HG02759 (cell line): Measurements from ENCODE around the gene CMPK1.

ENCODE experiments used
- ATAC-seq: cut with Tn5 transposase; IDR thresholded peaks from one replicate; pipeline ENCODE4 v1.9.1; 2021; ENCODE audit warnings: mild to moderate bottlenecking, moderate library complexity; ENCODE audit not compliant: unreplicated experiment

The CMPK1 gene

GRCh38 chr1:47393141-47393540, 59.6 kb downstream of the CMPK1 start:
- ATAC-seq: no peak

GRCh38 chr1:47395433-47395832, 61.8 kb downstream of the CMPK1 start:
- ATAC-seq: no peak

DNA sequence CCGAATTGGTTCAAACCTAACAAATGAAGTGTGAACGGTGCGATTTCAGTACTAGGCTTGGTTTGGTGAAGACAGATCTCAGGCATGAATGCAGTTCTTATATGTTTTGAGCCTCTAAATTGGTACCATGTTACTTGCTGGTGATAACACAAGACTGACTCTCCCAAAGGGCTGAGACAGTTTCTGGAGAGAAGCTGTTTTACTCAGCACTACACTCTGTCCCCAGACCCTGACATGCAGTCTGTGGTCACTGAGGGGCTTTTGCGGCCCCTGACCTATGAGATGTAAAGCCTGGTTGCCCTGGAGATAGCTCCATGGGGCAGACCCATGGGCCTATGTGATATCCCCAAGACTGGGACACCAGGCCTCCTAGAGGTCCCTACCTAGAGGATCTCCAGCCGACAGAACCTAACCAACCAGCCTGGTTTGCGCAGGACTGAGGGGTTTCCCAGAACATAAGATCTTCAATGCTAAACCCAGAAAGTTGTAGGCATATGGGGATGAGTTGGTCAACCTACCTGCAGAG, 63.1 kb downstream of the CMPK1 start:
- ATAC-seq: no peak

DNA sequence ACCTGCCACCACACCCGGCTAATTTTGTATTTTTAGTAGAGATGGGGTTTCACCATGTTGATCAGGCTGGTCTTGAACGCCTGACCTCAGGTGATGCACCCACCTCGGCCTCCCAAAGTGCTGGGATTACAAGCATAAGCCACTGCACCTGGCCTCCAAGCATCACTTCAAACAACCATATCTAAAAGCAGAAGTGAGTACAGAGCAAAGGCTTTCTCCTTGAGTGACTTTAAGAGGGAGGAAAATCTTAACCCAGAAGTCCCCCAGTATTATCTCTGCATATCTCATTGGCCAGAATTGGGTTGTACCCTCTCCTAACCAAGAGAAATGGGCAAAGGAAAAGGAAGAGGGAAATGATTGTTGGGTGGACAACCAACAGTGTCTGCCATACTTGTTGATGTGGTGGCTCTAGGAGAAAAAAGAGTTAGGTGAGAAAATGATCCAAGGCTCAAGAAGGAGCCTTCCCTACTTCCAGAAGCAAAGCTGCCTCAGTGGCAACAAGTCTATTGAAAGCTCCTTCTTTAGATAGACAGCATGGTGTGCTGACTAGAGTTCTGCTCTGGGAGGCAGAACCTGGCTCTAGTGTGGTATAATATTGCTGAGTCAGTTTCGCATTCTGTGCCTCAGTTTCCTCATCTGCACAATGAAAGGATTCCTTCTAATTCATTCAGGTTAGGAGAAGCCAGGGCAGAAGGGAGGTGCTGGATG, 65.7 kb downstream of the CMPK1 start:
- ATAC-seq: peak; percentile 47

DNA sequence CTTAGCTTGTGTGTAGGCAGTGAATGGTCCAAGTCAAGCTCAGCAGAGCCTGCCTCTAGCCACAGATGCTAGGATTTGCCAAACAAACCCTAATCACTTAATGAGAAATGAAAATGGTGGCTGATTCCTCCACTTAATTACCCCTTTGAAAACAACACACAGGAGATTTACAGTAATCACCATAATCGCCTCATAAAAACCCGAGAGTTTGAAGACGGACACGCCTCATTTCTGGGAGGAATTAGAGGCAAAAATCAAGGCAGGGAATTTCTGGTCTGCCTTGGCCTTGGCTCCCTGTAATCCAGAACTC, 66.2 kb downstream of the CMPK1 start:
- ATAC-seq: no peak

- no peak for ATAC-seq
These were observed 68.2 kb downstream of the CMPK1 start for GRCh38 chr1:47401761-47402160.

- no peak for ATAC-seq
These were observed 69.0 kb downstream of the CMPK1 start for GRCh38 chr1:47402591-47402990.

GRCh38 chr1:47403321-47403910, 69.8 kb downstream of the CMPK1 start:
- no peak for ATAC-seq

DNA sequence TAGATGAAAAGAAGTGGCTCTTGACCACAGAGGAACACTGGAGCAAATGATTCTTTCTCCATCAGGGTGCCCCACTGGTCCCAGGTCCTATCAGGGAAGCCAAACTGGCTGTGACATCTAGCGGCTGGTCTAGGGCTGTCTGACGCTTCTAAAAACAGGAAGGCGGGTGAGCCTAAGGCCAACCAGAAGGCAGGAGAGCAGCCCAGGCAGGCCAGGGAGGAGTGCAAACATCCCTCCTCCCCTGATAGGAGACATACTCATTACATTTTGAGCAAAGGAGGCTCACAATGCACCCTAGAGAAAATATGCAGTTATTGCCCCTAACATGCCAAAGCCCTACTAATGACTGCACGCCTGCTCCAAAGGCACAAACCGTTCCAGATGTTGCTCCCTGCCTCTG, 72.1 kb downstream of the CMPK1 start:
- ATAC-seq: no peak

DNA sequence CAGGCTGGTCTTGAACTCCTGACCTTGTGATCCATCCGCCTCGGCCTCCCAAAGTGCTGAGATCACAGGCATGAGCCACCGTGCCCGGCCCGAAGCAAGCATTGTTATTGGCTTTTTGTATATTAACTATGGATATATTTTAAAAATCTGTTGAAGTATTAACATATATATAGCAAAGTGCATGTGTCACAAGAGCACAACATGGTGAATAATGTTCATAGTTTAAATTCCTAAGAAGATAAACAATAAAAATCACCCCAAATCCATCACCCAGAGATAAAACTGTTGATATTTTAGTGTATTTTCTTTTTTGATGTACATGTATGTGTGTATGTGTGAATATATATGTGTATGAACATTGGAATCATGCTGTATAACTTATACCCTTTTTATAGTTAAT, 73.4 kb downstream of the CMPK1 start:
- ATAC-seq: no peak

- no peak for ATAC-seq
These were observed 73.9 kb downstream of the CMPK1 start for GRCh38 chr1:47407481-47407880.

DNA sequence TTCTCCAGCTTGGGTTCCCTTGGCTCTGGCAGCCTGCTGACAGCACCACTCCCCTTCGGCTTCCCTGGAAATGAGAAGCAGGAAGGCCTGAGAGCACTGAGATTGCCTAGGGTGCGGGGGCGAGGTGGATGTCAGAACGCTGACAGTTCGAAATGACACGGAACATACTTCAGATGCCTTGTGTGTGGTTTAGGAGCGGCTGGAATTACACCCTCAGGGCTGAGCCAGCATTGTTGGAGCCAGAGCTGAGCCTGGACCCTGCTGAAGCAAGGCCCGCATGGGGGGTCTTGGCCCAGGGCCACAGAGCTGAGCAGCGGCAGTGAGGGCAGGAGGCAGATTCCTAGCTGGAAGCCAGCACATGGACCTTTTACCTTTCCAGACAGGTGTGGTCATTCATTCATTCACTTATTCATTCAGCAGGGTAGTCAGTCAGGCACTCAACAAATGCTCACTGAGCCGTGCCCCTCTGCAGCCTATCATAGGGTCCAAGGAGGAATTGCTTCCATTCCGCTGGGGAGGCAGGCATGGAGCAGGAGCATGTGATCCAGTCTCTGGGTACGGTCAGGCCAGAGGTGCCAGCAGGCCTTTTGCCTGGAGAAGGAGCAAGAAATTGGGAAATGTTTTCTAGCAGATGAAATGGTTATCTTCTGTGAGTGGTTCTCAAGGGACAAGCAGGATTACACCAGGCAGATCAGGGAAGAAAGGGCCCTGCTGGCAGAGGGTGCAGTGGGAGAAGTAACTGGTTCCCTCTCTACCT, 75.9 kb downstream of the CMPK1 start:
- ATAC-seq: no peak

- ATAC-seq: no peak
These were observed 76.5 kb downstream of the CMPK1 start for GRCh38 chr1:47410068-47410455.

- no peak for ATAC-seq
These were observed 77.8 kb downstream of the CMPK1 start for GRCh38 chr1:47411436-47411835.

- no peak for ATAC-seq
These were observed 78.8 kb downstream of the CMPK1 start for GRCh38 chr1:47412437-47412836.

GRCh38 chr1:47415728-47416318, 82.2 kb downstream of the CMPK1 start, which contains the start of gene FOXE3:
FOXE3 (plus strand) TSS chr1:47416285; CDS start chr1:47416316, 31 bp downstream.
- no peak for ATAC-seq

DNA sequence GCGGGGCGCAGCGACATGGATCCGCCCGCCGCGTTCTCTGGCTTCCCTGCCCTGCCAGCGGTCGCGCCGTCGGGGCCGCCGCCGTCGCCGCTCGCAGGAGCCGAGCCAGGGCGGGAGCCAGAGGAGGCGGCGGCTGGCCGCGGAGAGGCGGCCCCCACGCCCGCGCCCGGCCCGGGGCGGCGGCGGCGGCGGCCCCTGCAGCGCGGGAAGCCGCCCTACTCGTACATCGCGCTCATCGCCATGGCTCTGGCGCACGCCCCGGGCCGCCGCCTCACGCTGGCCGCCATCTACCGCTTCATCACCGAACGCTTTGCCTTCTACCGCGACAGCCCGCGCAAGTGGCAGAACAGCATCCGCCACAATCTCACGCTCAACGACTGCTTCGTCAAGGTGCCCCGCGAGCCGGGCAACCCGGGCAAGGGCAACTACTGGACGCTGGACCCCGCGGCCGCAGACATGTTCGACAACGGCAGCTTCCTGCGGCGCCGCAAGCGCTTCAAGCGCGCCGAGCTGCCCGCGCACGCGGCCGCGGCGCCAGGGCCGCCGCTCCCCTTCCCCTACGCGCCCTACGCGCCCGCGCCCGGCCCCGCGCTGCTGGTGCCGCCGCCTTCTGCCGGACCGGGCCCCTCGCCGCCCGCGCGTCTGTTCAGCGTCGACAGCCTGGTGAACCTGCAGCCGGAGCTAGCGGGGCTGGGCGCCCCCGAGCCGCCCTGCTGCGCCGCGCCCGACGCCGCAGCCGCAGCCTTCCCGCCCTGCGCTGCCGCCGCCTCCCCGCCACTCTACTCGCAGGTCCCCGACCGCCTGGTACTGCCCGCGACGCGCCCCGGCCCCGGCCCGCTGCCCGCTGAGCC, 83.0 kb downstream of the CMPK1 start:
- no peak for ATAC-seq

DNA sequence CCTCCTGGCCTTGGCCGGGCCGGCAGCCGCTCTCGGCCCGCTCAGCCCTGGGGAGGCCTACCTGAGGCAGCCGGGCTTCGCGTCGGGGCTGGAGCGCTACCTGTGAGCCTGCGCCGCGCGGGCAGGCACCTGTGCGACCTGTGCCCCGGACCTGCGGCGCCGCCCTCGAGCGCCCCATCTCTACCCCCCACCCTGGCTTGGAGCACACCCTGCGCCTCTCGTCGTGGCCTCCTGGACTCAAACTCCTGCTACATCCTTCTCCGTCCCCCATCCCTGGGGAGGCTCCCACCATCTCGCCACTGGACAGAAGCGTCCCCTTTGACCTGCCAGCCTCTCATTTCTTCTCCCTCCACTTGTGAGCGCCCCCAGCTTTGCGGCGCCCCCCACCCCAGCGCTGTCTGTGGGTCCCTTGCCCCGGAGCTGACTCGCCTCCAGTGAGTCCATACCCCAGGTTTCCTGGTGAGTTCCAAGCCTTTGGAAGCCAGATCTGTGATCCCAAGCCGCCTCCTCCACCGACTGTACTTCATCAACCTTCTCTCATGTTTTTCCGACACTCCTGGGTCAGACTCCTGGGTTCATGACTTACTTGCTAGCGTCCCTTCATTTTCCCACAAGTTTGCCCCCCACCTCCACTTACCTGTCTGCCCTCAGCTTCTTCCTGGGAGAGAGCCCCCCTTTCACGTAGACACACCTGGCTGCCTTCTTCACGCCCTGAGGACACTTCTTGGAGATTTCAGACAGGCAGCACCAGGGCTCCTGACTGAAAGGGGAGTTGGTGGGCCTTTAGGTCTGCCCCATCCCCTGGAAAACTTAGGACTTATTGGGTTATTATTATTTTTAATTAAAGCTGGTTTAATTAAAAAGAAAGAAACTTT, 83.8 kb downstream of the CMPK1 start:
- no peak for ATAC-seq

DNA sequence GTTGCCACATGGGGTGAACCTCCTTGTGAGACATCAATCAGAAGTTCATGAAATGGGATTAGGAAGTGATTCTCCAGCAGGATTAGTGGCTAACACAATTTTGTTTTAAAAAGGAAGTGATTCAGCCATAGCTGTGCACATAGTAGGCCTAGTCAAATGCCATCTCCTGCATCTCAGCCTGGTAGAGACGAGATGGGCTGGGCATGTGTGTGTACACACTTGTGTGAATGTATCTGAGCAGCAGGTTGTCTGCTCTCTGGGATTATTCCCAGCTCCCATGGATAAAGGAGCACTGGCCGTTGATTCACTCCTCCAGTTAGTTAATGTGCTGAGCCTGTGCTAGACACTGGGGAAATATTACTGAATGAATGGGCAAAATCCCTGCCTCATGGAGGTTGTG, 84.5 kb downstream of the CMPK1 start:
- no peak for ATAC-seq
